ENCODE data around the gene CEP57L1.
A peak's percentile ranks its signal among the peaks of the same experiment; 100 is the strongest.
"Not testable (repeated sequence)": the region's sequence is repeated elsewhere in the genome, so short reads cannot be mapped to it uniquely, and the experiment has no call there.

The CEP57L1 gene

DNA sequence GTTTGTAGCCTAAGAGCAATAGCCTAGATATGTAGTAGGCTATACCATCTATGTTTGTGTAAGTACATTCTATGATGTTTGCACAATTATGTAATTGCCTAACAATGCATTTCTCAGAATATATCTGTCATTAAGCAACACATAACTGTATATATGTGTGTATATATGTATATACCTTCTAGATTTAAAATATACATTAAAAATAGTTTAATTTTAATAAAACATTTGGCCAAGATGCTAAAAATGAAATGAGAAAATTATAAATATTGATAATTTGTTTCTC is 21.2 kb upstream of the CEP57L1 start:
- DNase-seq, result no peak

DNA sequence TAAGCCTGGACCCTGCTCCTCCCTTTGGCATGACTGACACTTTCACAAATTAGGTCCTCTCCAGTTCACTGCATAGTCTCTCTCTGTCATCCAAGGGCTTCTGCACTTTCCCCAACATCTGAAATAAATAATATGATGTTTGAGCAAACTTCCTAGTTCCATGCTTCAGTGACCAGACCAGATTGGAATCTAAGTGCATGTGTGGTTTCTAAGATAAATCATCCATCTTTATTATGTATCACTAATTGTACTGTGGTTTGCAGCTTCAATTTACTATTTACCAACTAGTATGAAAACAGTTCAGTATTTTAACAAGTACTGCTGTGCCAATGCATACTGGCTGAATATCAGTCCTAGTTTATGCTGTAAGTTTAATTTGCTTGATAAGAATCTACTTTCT is 19.4 kb upstream of the CEP57L1 start:
- DNase-seq, result no peak

DNA sequence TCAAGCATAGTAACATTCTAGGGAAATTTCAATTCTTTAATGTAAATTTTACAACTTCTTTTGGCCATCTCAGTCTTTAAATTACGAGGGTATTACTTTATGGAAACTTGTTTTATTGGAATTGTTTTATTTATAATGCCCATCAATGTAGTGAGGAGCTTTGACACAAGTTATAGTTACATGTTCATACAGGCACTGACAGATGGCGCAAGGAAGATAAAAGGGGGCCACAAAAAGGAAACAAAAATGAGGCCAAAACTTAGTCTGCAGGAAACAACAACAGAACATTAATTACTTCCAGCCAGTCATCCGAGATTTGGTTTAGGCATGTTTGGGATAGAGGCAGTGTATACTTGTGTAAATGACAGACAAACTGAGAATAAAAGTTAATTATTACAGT is 18.9 kb upstream of the CEP57L1 start:
- DNase-seq, result no peak

DNA sequence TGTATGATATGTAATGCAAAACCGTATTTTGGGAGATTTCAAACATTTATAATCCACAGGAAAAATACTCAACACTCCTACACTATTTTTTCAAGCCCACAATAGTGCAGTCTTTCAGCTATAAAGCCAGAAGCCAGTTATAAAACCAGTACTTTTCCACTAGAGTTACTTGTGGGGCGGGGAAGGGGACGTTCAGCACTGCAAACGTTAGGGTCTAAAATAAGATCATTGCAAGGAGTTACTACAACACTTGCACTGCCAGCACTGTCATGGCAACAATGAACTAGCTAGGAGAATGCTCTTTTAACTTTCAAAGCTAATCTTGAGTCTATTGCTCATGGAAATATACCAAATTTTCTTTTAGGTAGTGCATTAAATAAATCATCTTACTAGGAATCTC is 15.3 kb upstream of the CEP57L1 start:
- no peak for DNase-seq

DNA sequence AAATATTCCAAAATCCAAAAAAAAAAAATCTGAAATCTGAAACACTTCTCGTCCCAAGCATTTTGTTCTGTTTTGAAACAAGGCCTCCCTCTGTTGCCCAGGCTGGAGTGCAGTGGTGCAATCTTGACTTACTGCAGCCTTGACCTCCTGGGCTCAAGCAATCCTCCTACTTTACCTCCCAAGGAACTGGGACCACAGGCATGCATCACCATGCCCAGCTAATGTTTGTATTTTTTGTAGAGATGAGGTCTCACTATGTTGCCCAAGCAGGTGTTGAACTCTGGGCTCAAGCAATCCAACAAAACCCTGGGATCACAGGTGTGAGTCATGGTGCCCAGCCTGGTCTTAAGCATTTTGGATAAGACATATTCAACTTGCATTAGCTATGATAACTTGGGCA is 14.3 kb upstream of the CEP57L1 start:
- DNase-seq, result no peak

DNA sequence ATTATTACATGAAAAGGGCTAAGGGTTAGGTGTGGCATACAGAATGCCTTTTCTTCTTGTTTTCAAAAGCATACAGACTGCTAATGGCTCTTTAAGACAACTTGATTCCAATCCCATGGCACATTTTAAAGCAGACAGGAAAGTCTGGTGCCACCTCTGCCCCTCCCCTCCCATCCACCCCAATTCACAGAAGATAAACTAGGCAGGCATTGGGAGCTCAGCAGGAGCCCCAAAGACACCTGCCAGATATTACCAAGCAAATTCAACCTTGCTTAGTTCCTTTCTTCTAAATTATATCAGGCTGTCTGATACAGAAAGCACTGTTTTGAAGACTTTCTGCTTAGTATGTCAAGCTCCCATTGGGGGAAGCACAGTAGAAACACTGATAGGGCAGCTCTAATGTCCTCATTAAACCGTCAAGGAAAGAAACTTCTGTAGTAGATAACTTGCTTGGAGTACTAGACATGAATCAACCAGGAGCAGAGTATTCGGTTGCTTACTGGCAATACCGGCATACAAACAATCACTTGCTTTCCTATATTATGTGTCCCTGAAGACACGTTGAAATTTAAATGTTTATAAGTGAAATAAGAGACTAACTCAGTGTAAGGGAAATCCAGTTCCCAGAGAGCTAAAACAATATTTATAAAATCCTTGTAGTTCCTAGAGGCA is 13.7 kb upstream of the CEP57L1 start:
- no peak for DNase-seq

DNA sequence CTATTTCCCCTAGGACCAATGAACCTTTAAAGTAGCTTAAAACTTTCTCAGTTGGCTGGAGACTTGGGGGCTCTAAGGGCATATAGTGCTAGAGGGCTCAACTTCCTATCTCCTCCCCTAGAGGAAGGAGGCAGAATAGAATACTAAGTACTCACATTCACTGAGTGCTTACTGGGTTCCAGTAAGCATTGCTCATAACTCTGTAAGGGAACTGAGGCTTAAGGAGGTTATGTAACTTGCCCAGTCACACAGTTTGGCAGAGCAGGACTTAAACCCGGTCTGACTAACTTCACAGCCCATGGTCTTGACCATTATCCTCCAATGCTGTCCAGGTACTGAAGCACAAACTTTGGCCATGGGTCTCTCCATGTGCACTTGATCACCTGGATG is 13.1 kb upstream of the CEP57L1 start:
- DNase-seq, result no peak

DNA sequence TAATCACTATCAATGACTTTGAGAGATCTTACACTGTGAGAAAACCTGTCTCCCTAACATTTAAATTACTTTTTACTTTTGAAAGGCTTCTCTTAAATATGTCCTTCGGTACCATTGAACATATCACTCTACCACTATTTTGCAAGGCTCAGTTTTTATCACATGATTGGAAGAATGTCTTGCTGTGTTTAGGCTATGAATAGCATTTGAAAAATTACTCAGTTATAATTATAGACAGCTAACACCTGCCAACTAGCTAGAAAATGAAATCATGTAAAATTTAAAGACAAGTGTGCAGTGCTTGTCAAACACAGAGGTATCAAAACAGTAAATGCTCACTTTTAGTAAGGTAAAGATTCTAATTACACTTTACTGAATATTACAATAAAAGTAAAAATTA is 11.7 kb upstream of the CEP57L1 start:
- DNase-seq, result no peak

DNA sequence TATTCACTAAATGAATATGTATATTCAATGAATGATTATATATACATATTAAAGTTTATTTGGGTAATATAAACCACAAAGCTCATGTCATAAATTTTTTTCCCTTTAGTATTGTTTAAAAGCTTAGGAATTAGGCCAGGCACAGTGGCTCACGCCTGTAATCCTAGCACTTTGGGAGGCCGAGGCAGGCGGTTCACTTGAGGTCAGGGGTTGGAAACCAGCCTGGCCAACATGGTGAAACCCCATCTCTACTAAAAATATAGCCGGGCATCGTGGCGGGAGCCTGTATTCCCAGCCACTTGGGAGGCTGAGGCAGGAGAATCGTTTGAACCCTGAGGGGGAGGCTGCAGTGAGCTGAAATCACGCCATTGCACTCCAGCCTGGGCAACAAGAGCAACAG is 11.2 kb upstream of the CEP57L1 start:
- not testable (repeated sequence) for DNase-seq

DNA sequence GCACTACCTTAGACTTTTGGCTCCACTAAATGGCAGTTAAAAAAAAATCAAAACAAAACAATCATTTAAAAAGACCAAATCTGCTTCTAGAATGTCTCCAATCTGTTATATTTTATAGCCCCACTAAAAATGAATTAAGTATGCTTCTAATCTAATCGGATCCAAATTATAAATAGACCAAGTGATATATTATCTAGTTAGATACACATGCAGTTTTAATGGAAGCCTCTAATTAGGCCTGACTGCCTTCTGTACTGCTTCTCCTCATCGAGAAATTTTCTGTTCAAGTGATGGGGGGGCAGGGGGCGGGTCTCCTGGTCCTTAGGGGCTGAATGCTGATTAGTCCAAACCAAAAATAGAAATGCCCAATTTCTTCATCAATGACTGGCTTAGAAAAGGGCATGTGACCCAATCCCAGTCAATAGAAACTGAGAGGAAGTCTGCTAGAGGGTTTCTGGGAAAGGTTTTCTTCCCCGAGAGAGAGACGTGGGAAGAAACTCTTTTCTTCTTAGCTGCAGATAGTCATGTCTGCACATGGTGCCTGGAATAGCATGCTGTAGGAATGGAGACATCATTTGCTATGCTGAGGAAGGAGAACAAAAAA is 7.5 kb upstream of the CEP57L1 start:
- DNase-seq, result no peak

DNA sequence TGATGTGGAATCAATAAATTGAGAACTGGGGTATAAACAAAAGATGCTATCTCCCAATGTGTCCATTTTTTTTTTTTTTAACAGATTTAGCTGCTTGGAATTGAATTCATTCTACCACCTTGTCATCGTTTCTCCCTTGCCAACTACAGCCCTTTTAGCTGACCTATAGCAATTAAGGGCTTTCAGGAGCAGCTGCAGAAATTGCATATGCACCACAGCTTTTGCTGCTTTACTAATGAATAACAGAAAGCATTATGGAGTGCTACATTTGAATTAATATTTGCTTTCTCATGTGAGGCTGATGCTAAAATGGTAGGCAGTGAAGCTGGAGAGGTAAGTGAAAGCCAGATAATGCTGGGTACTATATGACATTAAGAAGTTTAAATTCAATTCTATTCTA is 6.3 kb upstream of the CEP57L1 start:
- no peak for DNase-seq

DNA sequence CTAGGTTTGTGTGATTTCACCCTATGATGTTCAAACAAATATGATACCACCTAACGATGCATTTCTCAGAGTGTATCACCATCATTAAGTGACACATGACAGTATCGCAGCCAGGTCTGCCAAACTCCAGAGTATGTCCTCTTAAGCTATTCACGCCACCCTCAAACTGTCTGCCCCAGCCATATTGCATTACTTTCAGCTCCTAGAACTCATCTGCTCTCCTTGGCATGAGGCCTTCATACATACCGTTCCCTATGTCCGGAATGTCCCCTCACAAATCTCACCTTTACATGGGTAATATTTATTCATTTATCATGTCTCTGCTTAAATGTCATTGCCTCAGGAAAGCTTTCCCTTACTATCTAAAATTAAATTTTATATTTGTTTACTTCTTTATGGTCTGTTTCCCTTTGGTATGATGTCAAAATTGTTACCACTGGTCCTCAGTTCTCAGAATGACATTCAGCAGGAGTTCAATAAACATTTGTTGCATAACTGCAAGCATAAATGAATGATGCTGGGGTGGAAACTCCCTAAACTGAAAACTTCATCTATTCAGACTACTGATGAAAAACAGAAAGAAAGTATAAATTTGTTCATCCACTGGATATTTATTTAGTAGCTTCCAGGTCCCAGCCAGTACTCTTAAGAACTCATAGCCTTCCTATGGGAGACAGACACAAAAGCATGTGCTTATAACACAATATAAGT is 3.8 kb upstream of the CEP57L1 start:
- no peak for DNase-seq

DNA sequence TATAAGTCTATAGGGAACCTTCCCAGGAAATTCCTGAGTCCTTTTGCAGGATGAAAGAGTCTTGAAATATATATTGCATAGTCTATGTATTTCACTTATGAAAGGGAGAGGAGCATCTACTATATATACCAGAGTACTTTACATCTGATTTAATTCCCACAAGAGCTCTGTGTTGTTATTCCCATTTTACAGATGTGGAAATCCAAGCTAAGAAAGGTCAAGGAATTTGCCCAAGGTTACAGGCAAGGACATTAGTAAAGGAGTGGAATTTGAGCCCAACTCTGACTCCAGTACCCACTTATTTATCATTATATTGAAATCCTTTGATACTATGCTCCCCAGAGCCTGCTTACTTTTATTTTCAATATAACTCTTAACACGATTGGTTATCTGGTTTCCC is 3.2 kb upstream of the CEP57L1 start:
- no peak for DNase-seq

DNA sequence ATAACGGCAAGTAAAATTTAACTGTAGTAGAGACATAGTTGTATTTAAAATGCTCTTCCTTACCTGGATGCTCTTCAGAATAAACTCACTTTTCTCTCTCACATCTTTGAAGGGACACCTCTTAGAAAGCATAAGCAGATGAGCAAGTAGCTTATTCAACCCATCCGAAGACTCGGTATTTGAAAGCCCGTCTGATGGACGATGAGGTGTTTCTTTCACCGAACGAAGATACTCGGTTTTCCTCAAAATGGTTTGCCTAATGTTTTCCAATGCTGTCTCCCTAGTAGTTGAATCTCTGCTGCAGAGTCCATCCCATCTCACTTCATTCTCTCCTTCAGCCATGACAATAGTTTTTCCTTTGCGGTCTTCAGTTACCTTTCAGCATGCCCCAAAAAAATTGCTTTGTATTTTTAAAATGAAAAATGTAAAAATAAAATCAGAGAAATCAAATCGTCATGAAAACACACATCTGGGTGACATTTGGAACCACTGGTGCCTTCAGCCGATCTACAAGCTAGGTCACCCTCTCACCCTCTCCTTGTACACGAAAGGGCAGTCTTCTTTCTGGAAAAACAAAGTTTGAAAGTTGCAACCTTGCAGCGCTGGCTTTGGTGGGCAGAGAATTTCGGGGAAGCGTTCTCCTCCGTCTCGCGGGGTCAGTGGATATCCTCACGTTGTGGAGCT is 1.4 kb upstream of the CEP57L1 start:
- DNase-seq, result no peak

DNA sequence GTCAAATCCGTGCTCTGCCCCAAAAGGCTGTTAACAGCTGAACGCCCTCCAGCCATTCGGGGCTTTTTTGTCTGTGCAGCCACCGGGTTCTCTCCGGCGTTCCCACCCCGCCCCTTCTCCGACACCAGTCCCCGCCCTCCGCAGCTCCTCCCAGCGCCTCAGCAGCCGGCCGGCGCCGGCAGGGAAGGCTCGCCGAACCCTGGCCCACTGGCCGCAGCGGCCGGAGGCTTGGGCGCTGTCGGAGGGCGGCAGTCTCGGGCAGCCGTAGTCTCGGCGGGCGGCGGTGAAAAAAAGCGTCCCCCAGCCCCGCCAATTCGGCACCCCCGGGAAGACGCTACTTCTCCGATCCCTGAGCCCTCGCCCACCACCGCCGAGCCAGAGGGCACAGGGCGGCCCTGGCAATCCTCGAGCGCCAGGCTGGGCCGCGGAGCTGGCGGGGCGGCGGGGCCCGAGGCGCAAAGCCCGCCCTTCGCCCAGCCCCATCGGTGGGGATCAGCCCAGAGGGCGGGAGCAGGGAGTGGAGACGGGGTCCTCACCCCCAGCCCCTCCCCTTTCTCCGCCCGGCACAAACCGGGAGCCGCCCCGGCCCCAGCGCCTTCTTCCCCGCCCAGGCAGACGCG is 781 bp upstream of the CEP57L1 start, which contains the start of gene SESN1:
Gene SESN1 (minus strand): TSS at position 431 of the 620 bp plus-strand sequence. CDS start 773 bp downstream, outside the sequence.
- DNase-seq, result peak; percentile 76 to 77

DNA sequence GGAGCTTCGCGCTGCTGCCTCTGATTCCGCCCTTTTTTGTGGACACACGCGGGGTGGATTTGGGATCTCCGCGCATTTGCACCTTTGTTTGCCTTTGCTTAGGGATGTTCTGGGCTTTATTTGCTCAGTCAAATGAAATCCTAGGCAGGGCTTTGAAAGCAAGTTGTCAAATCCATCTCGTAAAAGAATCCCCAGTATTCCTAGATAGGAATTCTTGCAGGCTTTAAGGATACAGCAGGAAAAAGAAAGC is 453 bp downstream of the CEP57L1 start:
- no peak for DNase-seq

DNA sequence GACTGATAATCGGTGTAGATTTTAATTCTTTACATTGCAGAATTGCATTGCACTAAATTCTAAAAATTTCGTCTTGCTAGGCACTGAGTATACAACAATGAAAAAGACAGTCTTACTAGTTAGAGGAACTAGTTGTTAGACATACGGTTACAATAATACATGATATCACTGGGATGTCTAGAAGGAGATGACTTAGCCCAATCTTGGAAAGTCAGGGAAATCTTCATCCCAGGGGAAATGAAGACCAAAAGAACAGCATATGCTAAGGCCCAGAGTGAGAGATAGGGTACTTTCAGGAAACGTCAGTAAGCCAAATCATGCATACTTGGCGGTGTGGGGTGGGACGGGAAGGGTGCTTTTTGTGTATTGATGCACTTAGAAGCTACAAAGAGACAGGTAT is 901 bp downstream of the CEP57L1 start:
- no peak for DNase-seq

DNA sequence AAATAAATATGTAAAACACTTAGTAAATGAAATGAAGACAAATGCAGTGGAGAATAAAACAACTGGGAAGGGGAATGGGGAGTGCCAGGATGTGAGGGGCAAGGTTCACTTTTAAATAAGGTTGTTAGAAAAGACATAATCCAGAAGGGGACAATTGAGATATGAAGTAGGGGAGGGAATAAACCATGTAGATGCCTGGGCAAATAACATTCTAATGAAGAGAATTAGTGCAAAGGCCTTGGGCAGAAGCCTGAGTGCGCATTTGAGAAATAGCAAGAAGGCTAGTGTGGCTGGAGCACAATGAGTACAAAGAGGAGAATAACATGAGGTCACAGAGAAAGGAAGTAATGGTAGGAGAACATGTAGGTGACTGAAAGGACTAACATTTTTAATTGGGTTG is 2.4 kb downstream of the CEP57L1 start:
- no peak for DNase-seq

DNA sequence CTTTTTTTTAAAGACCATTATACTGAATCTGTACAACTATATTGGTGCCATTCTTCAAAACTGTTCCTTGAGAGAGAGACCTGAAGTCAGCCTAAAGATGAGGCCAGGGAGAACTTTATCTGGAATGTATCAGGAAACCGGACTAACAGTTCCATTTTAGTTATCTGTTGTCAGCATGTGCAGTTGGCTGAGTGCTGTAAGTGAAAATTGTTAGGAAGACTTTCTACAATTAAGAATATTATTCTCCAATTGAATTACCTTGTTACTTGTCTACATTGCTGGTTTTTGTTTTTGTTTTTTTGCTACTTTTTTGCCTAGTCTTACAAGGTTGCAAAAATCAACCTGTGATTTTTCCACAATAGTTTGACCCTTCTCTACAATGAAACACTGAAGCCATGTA is 7.5 kb downstream of the CEP57L1 start:
- no peak for DNase-seq

DNA sequence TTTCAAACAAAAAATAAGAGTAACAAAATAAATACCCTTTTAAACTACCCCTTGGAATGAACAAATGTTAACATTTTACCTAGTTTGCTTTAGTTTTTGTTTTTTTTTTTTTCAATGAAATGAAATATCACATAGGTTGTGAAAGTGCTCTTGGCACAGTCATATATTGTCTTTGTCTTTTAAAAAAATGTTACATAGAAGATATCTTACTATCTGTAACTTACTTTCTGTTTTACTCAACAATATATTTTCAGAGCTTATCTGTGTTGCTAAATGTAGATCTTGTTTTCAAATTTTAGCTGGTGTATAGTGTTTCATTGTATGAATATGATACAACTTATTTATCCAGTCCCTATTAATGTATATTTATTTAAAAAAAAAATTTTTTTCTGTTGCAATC is 8.6 kb downstream of the CEP57L1 start:
- no peak for DNase-seq

DNA sequence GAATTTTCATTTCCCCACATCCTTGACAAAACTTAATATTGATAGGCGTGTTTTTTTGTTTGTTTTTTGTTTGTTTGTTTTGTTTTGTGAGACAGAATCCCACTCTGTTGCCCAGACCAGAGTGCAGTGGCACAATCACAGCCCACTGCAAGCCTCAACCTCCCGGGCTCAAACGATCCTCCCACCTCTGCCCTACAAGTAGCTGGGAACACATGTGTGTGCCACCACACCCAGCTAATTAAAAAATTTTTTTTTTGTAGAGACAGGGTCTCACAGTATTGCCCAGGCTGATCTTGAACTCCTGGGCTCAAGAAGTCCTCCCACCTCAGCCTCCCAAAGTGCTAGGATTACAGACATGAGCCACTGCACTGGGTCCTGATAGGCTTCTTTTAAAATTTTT is 9.2 kb downstream of the CEP57L1 start:
- no peak for DNase-seq

DNA sequence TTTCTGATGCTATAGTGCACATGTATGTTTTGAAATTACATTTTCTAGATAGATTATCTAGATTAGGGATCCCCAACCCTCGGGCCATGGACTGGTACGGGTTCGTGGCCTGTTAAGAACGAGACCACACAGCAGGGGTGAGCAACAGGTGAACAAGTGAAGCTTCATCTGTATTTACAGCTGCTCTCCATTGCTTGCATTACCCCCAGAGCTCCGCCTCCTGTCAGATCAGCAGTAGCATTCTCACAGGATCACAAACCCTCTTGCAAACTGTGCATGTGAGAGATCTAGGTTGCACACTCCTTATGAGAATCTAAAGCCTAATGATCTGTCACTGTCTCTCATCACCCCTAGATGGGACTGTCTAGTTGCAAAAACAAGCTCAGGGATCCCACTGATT is 10.4 kb downstream of the CEP57L1 start:
- DNase-seq, result no peak

DNA sequence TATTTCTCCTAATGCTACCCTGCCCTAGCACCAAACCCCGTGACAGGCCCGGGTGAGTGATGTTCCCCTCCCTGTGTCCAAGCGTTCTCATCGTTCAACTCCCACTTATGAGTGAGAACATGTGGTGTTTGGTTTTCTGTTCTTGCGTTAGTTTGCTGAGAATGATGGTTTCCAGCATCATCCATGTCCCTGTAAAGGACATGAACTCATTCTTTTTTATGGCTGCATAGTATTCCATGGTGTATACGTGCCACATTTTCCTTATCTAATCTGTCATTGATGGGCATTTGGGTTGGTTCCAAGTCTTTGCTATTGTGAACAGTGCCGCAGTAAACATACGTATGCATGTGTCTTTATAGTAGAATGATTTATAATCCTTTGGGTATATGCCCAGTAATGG is 14.4 kb downstream of the CEP57L1 start:
- not testable (repeated sequence) for DNase-seq

DNA sequence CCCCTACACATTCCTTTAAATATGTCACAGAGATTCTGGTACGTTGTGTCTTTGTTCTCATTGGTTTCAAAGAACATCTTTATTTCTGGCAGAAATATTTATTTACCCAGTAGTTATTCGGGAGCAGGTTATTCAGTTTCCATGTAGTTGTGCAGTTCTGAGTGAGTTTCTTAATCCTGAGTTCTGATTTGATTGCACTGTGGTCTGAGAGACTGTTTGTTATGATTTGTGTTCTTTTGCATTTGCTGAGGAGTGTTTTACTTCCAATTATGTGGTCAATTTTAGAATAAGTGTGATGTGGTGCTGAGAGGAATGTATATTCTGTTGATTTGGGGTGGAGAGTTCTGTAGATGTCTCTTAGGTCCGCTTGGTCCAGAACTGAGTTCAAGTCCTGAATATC is 17.4 kb downstream of the CEP57L1 start:
- DNase-seq, result not testable (repeated sequence)
